Epithelial cell of umbilical artery (primary cell): ENCODE results near the gene PTPN21. TPM values are rescaled to one million over a fixed set of nuclear protein-coding genes. Genes with fewer than 3 reads are reported as not detected.

ENCODE experiments used
- total RNA-seq: library from RNA; depleted of rRNA; stranded (reverse); fragments of >200 nt; gene quantifications from 2 replicates; pipeline ENCODE4 v1.2.3, GENCODE V29; 2014

The PTPN21 gene
- total RNA-seq = 3.9 and 4.4 TPM in 2 replicates

DNA sequence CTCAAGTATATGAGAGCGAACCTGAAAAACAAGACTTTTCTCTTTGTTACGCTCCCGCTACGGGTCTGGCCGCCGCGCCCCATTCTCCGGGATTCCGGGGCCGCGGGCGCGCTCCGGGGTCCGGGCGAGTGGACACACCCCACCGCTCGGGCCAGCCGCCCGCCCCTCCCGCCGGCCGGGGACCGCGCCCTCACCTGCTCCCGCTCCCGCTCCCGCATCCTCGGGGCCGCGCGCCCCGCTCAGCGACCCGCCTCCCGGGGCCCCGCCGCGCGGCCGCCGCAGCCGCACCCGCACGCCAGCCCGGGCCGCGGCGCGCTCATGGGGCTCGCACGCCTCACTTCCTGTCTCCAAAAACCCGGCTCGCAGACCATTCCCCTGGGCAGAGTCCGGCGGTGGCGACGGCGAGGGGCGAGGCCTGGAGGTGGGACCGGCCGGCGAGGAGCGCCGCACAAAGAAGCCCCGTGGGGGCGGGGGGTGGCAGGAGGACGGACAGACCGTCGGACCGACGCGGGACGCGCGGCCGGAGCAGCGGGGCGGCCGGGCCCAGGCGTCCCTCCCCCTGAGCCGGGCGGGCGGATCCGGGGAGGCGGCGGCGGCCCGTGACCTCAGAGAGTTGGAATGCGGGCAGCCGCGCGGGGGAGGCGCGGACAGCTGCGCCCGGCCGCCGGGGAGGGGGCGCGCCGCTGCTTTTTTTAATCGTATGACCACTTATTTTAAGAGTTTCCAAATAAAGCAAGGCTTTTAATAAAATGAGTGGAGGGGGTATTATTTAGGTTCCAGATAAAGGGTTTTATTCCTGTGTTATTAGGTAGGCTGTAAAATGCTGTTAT lies at the start of gene PTPN21:
PTPN21 (minus strand) TSS at position 551 of the 830 bp plus-strand sequence. CDS start 4,590 bp downstream, outside the sequence.

GRCh38 chr14:88562831-88563686 lies 8.3 kb upstream of the PTPN21 start, which contains the start of gene ZC3H14:
Gene ZC3H14, plus strand, starts transcription at chr14:88563037. Its CDS starts 97 bp downstream, at chr14:88563134.

Other genes starting within 250 kb of the PTPN21 start
- not detected in 2 replicates for gene KCNK10, start 231.7 kb downstream of the PTPN21 start, total RNA-seq
- 8.1 and 11.4 TPM in 2 replicates for gene SPATA7, start 169.3 kb downstream of the PTPN21 start, total RNA-seq
- 41.6 and 53.2 TPM in 2 replicates for gene ZC3H14, start 8.0 kb upstream of the PTPN21 start, total RNA-seq
- gene EML5, start 237.9 kb upstream of the PTPN21 start, total RNA-seq = under 0.01 and 0.15 TPM in 2 replicates